Esophagus muscularis mucosa (tissue), 3 donors: Measurements from ENCODE around the gene IGF2.

Experiments used
- POLR2A ChIP-seq: fragments of 450-650 bp; IDR thresholded peaks from one replicate; pipeline ENCODE4 v1.6.1; 2017; ENCODE audit warnings: antibody characterized with exemption, moderate library complexity, mild to moderate bottlenecking, low read depth
- POLR2AphosphoS5 ChIP-seq, 2 donors: sonication (generic); formaldehyde crosslinking; IDR thresholded peaks; one replicate each; pipeline ENCODE4 v1.6.1; 2017; ENCODE audit warnings: antibody characterized with exemption in 2 of 2
- TF ChIP-seq, protein P1 (sequence below), 3 experiments: fragments of 200-600 bp in 2 of 3; fragments of 450-650 bp in 1 of 3; sonication (generic) in 2 of 3; IDR thresholded peaks; one replicate each; pipeline ENCODE4 v1.5.1; 2017 to 2019; ENCODE audit warnings: antibody characterized with exemption in 3 of 3, mild to moderate bottlenecking in 2 of 3, moderate library complexity in 1 of 3

DNA sequence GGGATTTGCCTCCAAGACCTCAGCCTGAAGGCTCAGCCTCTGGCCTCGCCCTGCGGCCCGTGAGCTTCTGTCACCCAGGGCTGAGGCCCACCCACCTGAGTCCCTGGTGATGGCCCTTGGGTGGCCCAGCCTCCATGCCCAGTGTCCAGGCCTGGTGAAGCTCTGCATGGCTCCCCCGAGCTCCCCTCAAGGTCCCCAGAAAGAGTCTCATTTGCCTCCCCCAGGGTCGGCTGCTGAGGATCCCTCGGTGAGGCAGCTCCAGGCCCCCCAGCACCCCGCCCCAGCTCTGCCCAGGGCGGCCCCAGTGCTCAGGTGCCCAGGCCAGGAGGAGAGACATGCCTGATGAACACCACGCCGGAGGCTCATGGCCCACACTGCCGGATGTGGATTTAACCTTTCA, 34.6 kb upstream of the IGF2 start:
- TF ChIP-seq, protein P1, sequence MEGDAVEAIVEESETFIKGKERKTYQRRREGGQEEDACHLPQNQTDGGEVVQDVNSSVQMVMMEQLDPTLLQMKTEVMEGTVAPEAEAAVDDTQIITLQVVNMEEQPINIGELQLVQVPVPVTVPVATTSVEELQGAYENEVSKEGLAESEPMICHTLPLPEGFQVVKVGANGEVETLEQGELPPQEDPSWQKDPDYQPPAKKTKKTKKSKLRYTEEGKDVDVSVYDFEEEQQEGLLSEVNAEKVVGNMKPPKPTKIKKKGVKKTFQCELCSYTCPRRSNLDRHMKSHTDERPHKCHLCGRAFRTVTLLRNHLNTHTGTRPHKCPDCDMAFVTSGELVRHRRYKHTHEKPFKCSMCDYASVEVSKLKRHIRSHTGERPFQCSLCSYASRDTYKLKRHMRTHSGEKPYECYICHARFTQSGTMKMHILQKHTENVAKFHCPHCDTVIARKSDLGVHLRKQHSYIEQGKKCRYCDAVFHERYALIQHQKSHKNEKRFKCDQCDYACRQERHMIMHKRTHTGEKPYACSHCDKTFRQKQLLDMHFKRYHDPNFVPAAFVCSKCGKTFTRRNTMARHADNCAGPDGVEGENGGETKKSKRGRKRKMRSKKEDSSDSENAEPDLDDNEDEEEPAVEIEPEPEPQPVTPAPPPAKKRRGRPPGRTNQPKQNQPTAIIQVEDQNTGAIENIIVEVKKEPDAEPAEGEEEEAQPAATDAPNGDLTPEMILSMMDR (IDR thresholded peaks at IDR 0.05) = no peak
- TF ChIP-seq POLR2A (no peak), POLR2AphosphoS5 (IDR thresholded peaks at IDR 0.05) (no peak)
